GM19324 (cell line): ENCODE measurements around the gene FRMD3.

Experiments
- ATAC-seq: cut with Tn5 transposase; IDR thresholded peaks from one replicate; pipeline ENCODE4 v1.9.1; 2021; ENCODE audit warnings: mild to moderate bottlenecking, moderate library complexity; ENCODE audit not compliant: unreplicated experiment, low FRiP score

Gene FRMD3

DNA sequence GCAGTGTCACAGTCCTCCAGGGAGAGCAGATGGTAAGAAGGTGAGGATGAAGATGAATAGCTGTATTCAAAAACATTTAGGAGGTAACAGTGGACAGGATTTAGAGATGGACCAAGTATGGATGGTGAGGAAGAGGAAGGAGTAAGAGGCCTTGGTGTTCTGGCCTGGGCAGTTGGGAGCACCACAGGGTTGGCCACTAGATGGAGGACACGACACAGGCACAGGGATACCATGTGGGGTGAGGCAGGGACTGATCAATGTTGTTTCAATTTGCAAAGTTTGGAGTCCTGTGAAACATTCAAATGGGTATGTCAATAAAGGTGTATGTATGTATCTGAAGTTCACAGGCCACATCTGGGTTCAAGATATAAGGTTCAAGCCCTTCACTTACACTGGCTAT, 334.2 kb downstream of the FRMD3 start:
- no peak for ATAC-seq

DNA sequence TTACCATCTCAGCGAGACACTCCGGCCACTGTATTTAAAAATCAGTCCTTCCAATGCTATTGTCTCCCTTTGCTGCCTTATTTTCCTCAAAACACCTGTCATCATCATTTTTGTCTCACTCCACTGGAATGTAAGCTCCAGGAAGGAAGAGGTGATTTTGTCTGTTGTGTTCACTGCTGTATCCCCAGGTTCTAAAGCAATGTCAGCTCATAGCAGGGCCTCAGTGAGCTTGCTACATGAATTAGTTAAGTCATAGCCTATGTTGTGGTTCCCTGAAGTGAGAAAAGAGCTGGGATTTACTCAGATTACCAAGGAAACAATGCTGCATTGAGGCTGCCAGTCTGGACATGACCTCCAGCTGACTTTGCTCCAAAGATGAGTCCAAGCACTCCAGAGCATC, 337.7 kb downstream of the FRMD3 start:
- ATAC-seq = no peak

DNA sequence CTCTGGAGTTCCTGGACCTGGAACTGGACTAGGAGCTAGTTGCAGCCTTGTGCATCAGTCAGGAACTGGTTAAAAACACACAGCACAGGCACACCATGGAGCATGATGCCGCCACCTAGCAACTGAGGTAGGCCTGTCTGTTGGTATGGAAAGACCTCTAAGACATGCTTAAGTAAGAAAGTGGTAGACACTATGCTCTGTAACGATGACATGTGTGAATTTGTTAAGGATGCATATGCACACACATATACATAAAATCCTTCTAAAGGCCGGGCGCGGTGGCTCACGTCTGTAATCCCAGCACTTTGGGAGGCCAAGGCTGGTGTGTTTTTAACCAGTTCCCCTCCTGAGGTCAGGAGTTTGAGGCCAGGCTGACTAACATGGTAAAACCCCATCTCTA, 338.4 kb downstream of the FRMD3 start:
- no peak for ATAC-seq

DNA sequence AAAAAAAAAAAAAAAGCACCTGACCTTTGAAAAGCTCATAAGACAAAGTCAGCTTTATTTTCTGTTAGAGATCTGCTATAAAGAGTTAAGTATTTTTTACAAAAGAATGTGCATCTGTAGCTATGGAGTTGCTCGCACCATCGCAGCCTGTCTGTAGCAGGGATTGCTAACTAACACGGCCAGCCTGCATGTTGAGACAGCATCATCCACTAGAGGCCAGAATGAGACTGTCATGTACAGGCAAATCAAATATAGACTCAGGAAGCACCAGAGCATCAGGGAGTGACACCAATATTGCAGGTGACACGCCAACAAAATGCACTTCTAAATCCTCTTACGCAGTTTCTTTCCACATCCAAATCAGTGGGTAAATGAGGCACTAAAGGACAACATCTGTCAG, 339.0 kb downstream of the FRMD3 start:
- no peak for ATAC-seq

DNA sequence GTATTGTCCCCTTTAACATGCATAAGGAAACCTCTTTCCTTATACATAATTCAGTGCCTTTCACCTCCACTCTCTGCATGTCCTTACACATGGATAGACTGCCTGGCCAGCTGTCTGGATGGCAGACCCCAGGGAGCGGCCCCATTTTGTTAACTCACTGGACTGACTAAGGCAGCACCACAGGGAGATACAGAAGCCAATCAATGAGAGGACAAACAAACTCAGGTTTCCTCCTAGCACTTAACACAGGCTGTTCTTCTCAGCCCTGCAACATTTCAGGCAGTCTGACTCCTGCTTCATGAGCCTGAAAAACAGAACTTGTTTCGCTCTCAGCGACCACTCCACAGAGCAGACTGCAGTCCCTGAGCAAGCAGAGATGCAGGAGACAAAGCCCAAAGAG, 339.8 kb downstream of the FRMD3 start:
- ATAC-seq = no peak

DNA sequence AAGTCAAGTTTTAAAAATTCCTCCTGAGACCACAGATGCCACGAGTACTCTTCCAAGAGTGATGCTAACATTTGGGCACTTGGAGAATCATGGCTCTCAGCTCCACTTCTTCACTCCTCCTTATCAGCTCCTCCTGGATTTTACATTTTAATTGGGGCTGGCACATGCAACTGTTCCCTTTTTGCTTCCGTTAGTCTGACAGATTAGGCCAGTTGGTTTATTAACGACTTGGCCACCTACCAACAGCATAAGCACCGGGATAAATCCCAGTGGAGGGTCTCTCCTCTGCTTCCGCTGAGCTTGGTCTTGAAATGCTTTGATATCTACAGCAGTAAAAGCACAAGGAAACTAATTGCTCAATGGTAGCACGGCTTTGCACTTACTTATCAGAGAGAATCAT, 340.6 kb downstream of the FRMD3 start:
- no peak for ATAC-seq

DNA sequence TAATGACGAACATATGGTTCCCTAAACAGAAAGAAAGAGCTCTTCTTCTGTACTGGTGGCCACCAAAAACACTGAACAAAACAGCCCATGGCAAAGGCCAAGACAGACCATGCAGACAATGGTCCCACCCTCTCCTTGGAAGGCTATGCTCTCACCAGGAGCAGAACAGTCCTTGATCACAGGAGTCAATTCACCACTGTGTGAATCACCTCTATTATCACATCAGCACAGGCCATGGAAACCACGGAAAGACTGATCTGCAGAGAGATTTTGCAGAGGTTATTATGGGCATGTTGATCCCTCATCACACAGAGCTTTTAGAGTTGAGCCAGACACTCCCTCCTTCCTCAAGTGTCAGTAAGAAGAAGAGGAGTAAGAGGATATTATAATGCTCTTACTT, 341.3 kb downstream of the FRMD3 start:
- no peak for ATAC-seq
